T1000 (cell line): ENCODE results near the gene IGF2R.
"Not testable (repeated sequence)": the region's sequence is repeated elsewhere in the genome, so short reads cannot be mapped to it uniquely, and the experiment has no call there.

Experiments used
- DNase-seq: peaks from one replicate; lab custom pipeline; 2025; ENCODE audit warnings: mixed read lengths; lab: John Stamatoyannopoulos, UW

The IGF2R gene

GRCh38 chr6:159953091-159953601 is 15.7 kb upstream of the IGF2R start:
- no peak for DNase-seq

- DNase-seq, result no peak
Observed at GRCh38 chr6:159955945-159956361, 12.9 kb upstream of the IGF2R start.

GRCh38 chr6:159957071-159957673 is 11.7 kb upstream of the IGF2R start:
- no peak for DNase-seq

GRCh38 chr6:159959165-159959975 is 9.5 kb upstream of the IGF2R start:
- no peak for DNase-seq

- DNase-seq, result no peak
Observed at GRCh38 chr6:159959976-159960384, 8.9 kb upstream of the IGF2R start.

GRCh38 chr6:159960485-159960884 is 8.4 kb upstream of the IGF2R start:
- no peak for DNase-seq

GRCh38 chr6:159961528-159961927 is 7.4 kb upstream of the IGF2R start:
- no peak for DNase-seq

GRCh38 chr6:159963111-159963510 is 5.8 kb upstream of the IGF2R start:
- no peak for DNase-seq

GRCh38 chr6:159964046-159964445 is 4.8 kb upstream of the IGF2R start:
- DNase-seq, result no peak

GRCh38 chr6:159966339-159966738 is 2.5 kb upstream of the IGF2R start:
- DNase-seq, result no peak

- DNase-seq, result no peak
Observed at GRCh38 chr6:159966981-159967380, 1.9 kb upstream of the IGF2R start.

- DNase-seq, result not testable (repeated sequence)
Observed at GRCh38 chr6:159967621-159968020, 1.3 kb upstream of the IGF2R start.

- no peak for DNase-seq
Observed at GRCh38 chr6:159969204-159969912, 476 bp downstream of the IGF2R start.

GRCh38 chr6:159969921-159970320 is 1.0 kb downstream of the IGF2R start:
- DNase-seq, result no peak

- DNase-seq, result no peak
Observed at GRCh38 chr6:159970659-159971063, 1.8 kb downstream of the IGF2R start.

- no peak for DNase-seq
Observed at GRCh38 chr6:159971341-159972178, 2.7 kb downstream of the IGF2R start.

- DNase-seq, result no peak
Observed at GRCh38 chr6:159972506-159973268, 3.8 kb downstream of the IGF2R start.

GRCh38 chr6:159973406-159973805 is 4.5 kb downstream of the IGF2R start:
- no peak for DNase-seq

GRCh38 chr6:159973951-159974350 is 5.1 kb downstream of the IGF2R start:
- DNase-seq, result no peak

- no peak for DNase-seq
Observed at GRCh38 chr6:159974932-159975331, 6.0 kb downstream of the IGF2R start.

GRCh38 chr6:159976686-159977254 is 7.9 kb downstream of the IGF2R start:
- DNase-seq, result no peak
